GM19043 (cell line): Measurements from ENCODE around the gene MORN5.

Experiments used
- ATAC-seq: cut with Tn5 transposase; IDR thresholded peaks from one replicate; pipeline ENCODE4 v1.9.1; 2021; ENCODE audit warnings: low read depth; ENCODE audit not compliant: unreplicated experiment

Gene MORN5

DNA sequence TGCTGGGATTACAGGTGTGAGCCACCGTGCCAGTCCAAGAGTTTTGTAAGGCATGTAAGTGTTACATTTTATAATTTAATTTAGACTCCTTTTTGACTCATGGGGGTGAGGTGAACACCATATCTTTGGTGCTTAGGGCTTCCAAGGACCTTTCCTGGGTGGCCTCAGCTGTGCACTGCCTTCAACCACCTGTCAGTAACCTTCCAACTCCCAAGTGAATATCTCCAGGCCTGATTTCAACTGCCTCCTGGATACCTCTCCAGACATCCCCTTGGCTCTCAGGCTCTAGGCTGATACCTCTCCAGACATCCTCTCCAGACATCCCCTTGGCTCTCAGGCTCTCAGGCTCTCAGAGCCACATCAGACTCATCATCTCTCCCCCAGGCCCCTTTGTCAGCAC lies 35.7 kb upstream of the MORN5 start:
- ATAC-seq, result no peak

DNA sequence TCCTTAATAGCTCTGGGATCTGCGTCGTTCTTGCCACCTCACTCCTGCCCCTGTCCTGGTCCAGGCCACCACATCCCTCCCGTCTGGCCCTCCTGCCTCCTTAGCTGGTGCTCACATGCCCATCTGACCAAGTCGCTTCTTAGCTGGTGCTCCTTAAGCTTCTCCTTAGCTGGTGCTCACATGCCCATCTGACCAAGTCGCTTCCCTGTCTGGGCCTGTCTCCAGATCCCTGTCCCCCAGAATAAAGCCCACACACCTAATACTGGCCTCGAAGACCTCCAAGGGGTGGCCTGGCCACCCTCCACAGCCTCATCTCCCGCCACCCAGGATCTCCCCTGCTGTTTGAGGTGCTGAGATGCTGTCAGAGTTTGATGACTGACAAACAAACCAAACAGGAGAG lies 35.2 kb upstream of the MORN5 start:
- ATAC-seq, result no peak

DNA sequence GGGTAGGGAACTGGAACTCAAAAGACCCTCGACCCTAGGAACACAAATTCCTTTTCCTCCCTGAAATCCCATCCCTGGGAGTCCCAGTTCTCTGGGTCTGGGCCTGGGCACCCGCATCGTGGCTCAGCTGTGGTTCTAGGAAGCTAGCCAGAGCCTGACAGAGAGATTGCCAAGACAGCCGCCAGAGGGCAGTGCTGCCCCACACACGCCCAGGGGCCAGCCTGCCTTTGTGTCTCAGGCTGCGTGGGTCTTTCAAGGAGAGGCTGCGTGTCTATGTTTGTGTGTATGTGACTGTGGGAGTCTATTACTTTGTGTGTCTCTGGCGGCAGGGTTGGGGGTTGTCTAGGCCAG lies 34.6 kb upstream of the MORN5 start:
- ATAC-seq, result no peak

DNA sequence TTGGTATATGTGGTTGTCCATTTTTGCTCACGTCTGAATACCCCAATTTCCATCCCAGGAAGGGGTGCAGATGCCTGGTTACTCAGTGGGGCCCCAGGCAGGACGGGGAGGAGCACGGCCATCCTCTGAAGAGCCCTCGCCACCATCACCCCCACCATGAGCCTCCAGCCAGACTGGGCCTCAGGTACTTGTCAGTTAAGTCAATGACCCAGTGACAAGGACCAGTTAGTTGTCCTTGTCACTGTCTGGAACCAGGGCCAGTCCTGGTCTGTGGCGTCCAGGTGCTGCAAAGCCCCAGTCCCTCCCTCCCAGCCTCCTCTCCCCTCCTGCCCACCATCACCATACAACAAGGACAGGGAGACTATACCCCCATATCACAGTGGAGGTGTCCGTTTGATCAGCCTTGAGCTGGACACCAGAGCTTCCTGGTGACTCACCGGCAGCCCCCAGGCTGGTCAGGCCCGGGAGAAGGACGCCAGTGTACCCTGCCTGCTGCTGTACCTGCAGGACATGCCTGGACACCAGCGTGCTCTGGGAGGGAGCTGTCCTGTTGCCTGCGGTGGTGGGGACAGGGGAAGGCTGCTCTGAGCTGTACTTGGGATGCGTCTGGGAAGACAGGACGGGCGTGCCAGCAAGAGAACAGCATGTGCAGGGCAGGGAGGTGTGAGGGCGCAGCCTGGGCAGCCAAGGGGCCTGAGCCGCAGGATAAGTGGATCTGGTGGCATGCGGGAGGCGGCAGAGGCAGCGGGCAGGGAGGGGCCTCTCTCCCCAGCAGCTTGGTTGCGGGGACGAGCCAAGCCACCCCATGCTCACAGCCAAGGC lies 34.0 kb upstream of the MORN5 start:
- ATAC-seq, result no peak

DNA sequence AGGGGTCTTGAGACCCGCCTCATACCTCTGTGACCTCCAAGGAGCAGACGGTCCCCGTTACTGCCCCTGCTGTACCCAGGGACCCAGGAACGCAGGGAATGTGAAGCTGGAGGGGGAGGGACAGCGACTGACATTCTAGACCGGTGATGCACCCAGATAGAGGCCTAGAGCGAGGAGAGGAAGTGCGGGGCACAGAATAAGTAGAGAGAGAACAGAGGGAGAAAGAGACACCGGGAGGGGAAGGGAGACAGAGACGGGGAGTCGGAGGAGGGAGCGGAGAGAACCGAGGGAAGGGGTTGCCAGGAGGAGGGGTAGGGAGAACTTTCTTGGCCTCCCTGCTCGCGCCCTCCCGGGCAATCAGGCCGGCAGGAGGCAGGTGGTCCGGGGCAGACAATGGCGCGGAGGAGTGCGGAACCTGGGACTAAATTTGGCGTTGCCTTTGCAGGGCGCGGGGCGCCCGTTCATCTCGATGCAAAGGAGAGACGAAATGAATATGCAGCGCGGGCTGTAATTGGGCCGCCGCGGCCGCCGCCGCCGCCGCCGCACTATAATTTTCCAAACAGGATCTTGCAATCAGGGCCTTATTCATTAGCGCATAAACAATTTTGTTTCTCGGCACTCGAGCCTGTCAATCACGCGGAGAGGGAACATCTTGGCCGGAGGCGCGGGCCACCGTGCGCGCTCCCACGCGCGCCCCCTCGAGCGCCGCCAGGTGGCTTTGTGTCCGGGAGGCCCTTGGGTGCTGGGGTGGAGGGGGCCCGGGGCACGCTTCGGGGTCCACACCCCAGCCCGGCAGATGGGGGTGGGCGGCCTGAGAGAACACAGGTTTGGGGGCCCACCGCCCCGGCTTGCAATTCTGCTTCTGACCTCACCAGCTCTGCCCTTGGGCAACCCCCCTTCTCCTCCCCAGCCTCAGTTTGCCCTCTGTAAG lies 33.1 kb upstream of the MORN5 start:
- no peak for ATAC-seq

DNA sequence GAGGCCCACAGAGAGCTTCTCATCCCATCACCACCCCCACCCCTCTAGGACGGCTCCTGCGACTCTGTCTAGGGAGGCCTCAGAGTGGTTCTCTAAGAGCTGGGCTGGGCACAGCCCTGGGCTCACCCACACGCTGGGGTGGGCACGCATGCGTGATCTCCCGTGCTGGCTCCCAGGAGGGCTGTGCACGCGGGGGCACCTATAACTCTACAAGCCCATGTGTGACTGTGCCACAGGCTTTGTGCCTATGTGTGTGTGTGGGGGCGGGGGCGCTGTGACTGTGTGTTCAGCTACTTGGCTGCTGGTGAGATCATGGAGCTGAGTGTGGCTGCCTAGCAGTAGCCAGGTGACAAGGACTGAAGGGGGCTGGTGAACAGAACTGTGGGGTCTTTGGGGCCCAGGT lies 32.3 kb upstream of the MORN5 start:
- no peak for ATAC-seq

DNA sequence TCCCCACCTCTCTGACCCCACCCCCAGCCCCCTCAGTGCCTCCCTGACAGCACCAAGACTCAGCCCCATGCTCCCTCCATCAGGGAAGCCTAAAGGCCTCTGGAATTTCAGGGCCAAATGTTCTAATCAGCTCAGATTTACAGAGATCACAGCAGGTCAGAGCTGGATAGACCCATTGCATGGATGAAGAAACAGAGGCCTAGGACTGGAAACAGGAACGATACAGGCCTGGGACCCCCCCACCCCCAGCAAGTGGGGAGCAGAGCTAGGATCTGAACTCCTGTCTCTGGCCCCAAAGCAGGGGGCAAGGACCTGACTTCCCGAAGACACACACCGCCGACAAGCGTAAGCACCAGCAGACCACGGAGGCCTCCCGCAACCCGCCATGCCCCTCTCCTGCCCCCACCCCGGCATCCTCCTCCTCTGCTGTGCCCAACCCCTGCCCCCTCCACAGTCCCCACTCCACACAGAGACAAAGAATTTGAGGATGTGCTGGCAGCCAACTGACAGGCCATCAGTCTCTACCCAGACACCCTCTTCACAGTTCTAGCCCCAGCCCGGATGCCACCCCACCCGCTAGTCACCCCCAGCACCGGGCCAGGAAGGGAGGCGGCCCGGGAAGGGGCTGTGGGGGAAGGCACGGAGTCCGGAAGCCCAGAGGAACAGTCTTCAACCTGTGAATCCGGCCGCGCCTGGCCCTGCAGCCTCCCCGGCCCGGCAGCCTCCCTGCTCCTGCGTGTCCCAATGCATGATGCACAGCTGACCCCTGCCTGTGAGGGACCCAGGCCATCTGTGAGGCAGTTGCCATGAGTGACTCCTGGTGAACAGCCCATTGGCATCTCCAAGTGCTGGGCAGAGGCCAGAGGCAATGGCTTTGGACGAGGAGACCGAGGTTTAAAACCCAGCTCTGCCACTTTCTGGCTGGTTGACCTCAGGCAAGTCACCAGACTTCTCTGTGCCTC lies 31.4 kb upstream of the MORN5 start:
- no peak for ATAC-seq

DNA sequence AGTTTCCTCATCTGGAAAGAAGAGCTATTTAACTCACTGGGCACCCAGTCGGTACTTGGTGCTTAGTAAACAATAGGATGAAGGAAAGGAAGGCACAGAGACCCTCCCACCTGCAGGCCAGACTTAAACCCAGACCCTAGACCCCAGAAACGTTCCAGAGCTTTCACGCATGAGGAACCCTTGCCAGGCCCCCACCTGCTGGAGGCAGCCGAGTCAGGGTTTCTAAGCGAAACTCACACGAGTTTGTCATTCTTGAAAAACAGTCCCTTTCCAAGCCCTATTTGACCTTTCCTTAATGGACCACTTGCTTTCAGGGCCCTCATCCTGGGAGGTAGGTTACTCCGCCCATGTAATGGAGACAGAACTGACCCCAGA lies 30.8 kb upstream of the MORN5 start:
- no peak for ATAC-seq

DNA sequence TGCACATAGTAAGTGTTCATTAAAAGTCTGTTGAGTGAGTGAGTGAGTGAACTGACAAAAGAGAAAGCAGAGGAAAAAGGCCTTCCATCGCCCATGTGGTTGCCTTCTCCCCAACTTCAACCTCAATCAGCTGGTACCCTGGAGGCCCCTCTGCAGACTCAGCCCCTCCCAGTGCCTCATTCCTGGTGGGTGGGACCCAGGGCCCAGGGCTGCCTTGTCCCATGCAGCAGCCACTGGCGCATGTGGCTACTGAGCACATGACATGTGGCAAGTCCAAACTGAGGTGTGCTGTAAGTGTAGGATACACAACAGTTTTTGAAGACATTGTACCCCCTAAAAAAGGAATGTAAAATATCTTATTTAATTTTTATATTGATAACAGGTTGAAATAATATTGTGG lies 29.7 kb upstream of the MORN5 start:
- ATAC-seq, result no peak

DNA sequence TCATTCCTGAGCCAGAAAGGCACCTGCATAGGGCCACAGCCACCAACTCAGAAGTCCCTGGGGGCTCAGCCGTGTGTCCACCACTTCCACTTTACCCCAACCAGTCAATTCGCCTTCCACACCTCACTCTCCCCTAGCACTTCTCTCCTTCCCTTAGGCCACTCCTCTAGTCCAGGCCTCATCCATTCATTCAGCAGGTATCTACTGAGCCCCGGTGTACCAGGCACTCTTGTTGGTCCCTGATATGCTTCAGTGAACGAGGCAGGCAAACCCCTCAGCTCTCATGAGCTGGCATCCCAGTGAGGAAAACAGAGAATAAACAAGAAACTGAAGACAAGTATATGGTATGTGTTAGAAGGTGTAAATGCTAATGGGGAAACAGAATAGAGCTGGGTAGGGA lies 28.9 kb upstream of the MORN5 start:
- no peak for ATAC-seq

DNA sequence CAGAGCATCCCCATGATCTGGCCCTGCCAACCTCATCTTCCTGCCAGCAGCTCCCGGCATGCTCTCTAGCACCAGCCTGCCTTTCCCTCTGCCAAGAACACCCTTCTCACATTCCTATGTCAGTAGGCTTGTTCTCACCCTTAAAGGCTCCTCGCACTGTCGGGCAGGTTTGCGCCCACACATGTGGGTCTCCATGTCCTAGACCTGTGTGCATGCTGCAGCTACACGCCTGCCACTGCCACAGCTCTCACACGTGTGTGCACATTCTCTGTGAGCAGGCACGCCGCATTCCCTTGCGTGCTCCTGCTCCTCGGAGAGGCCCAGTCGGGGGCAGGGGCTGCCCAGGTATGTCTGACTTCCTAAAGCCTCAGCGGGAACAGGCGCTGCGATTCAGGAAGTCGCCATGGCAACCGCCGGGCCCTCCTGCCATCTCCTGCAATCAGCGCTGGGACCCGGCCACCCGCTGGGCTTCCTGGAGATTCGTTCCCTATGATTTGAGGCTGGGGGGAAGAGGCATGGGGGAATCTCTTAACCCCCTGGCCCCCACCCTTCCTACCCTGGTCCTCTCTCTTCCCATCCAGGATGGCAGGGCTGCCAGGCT lies 28.2 kb upstream of the MORN5 start:
- no peak for ATAC-seq

DNA sequence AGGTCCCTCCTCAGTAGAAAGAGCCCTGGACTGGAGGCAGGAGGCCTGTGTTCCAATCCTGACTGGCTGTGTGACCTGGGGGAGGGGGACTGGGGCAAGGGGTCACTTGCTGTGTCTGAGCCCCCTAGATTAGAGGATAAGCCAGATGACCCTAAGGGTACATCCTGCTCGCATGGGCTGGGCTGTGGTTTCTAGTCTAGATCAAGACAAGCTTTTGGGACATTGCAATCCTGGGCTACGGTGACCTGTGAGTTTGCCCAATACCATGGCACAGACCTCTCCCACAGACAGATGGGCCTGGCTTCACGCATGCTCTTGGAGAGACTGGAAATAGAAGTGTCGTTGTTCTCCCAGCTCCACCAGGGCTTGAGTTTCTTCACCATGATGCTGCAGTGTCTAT lies 27.2 kb upstream of the MORN5 start:
- ATAC-seq, result no peak

DNA sequence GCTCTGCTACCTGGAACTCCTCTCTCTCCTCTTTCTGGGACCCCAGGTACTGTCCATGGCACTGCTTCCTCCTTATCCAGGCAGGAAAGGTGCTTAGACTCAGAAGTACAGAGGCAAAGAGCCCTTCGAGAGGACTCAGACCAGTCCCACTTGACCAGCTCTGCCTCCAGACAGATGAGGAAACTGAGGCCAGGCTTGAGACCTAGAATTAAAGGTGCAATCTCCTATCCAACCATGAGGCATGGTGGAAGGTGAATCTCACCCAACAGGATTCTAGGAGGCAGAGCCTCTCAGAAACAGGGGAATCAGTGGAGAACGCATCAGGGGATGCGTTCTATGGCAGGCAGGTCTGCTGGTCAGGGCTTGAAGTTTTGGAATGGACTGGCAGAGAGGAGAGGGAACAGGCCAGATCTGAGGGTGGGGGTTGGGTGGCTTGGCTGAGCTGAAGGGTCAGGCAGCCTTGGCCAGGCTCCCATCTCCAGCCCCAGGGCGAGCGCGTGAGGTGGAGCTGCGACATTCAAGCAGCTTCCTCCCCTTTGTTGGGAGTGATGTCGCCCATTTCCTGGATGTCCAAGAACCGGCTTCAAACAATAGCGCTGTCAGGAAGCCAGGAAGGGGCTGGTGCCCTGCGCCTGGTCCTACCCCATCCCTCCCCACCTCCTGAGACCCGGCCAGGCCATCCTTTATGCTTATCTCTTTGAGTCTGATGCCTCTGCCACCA lies 26.3 kb upstream of the MORN5 start:
- no peak for ATAC-seq

DNA sequence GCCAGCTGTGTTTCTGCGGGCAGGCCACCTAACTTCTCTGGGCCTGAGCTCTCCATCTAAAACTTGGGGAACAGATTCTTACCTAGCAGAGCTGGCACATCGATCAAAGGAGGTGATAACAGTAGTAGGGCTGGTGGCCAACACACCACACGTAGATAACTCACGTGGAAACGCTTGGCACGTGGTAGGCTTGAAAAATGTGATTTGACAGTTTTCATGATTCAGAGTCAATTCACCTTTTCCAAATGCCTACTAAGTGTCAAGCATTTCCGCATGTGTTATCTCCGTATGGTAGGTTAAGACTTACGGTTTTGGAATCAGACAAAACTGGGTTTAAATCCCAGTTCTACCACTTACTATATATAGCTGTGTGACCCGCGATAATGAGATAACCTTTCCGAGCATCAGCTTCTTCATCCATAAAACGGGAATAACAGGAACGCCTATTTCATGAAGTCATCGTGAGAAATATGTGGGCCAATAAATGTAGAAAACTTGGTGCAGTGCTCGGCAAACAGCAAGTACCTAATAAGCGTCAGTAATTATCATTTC lies 25.6 kb upstream of the MORN5 start:
- ATAC-seq, result no peak

DNA sequence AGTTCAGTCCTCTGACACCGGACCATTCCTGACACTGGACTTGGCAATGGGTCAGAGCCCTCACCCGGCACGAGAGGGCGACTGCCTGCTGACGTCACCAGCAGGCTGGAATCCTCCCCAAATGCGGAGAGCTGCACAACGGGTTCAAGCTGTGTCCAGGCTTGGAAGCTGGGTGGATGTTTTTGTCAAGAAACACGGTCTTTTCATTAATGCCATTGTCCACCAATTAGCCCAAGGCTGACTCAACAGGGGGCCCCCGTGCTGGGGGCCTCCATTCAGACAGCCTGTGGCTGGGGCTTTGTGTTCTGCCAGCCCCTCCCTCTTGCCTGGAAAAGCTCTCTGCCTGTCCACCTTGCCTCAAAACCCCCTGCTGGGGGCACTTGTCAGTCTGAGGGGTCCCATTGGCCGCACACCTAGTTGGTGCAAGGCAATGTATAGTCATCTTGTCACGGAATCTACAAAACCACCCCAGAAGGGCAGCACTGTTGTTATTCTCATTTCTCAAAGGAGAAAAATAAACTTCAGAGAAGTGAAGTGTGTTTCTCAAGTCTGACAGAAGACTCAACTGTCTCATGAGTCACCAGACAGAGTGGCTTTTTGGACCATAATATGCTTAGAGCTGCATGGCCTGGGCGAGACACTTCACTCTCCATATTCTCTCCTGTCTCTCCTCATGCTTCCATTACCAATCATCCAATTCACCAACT lies 24.7 kb upstream of the MORN5 start:
- no peak for ATAC-seq

DNA sequence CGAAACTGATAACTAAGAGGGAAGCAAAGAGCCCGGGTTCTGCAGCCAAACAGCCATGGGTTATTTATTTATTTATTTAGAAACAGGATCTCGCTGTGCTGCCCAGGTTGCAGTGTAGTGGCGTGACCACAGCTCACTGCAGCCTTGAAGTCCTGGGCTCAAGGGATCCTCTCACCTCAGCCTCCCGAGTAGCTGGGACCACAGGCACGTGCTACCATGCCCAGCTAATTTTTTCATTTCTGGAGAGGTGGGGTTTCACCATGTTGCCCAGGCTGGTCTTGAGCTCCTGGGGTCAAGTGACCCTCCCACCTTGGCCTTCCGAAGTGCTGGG lies 24.2 kb upstream of the MORN5 start:
- no peak for ATAC-seq

DNA sequence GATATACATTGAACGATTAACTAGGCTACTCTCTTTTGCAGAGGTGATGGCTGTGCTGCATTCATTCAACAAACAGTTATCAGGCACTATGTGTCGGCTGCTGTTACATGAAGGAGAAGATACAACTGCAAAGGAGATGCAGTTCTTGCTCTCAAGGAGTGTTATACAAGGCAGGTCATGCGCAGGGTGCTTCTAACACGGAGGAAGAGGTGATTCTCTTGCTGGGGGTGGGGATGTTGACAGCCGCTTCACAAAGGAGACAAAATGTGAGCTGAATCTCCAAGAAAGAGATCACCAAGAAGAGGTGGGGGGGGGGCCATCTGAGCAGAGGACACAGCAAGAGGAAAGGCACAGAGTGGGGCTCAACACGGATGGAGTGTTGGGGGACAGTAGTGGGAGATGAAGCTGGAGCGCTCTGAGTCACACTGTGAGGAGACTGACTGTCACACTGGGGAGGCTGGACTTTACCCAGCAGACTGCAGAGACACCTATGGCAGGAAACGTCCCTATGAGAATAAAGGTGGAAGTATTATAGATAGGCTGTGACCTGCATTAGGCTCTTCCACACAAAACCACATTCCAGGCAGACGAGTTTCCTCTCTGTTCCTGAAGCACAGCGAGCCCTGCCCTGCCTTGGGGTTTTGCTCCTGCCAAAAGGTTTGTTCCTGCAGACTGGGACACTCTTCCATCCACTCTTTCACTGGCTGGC lies 21.0 kb upstream of the MORN5 start:
- ATAC-seq, result no peak
